HepG2 (cell line): Measurements from ENCODE around the gene FBXO24. TPM values are rescaled to one million over a fixed set of nuclear protein-coding genes. Genes with fewer than 3 reads are reported as not detected.

ENCODE experiments used
- ATRX ChIP-seq: sonication (generic); formaldehyde crosslinking; IDR thresholded peaks from 2 replicates; pipeline ENCODE4 v1.4.0; 2020; ENCODE audit warnings: missing genetic modification reagents, borderline replicate concordance
- BRF2 ChIP-seq: sonication (generic); formaldehyde crosslinking; IDR thresholded peaks from 2 replicates; pipeline ENCODE4 v1.8.1; 2022; ENCODE audit warnings: mild to moderate bottlenecking, missing genetic modification reagents
- CBFB ChIP-seq: sonication (generic); formaldehyde crosslinking; IDR thresholded peaks from 2 replicates; pipeline ENCODE4 v1.4.0; 2020; ENCODE audit warnings: missing genetic modification reagents
- ELF4 ChIP-seq: sonication (generic); formaldehyde crosslinking; IDR thresholded peaks from 2 replicates; pipeline ENCODE4 v1.5.0; 2020; ENCODE audit warnings: missing genetic modification reagents, mild to moderate bottlenecking, moderate library complexity, borderline replicate concordance
- KDM5A ChIP-seq: fragments of 200-600 bp; sonication (generic); IDR thresholded peaks from 2 replicates; pipeline ENCODE4 v1.7.0; 2018; ENCODE audit warnings: antibody characterized with exemption, mild to moderate bottlenecking, low read length, borderline replicate concordance
- PHB2 ChIP-seq: fragments of 450-650 bp; IDR thresholded peaks from 2 replicates; pipeline ENCODE4 v1.6.1; 2018; ENCODE audit not compliant: partially characterized antibody
- PRDM10 ChIP-seq: sonication (generic); formaldehyde crosslinking; IDR thresholded peaks from 2 replicates; pipeline ENCODE4 v1.4.0; 2020; ENCODE audit warnings: low read depth, missing genetic modification reagents
- PTBP1 ChIP-seq: fragments of 200-400 bp; formaldehyde crosslinking; IDR thresholded peaks from 2 replicates; pipeline ENCODE4 v1.6.1; 2018; ENCODE audit warnings: low read length, low read depth; ENCODE audit not compliant: poor library complexity, severe bottlenecking
- RELA ChIP-seq: sonication (generic); formaldehyde crosslinking; IDR thresholded peaks from 2 replicates; pipeline ENCODE4 v1.4.0; 2020; ENCODE audit warnings: missing genetic modification reagents
- SMC3 ChIP-seq: IDR thresholded peaks from 2 replicates; pipeline ENCODE4 v1.6.1; 2011; ENCODE audit warnings: low read length, improper control_type of control experiment
- THRA ChIP-seq: sonication (generic); formaldehyde crosslinking; IDR thresholded peaks from 2 replicates; pipeline ENCODE4 v1.4.0; 2020; ENCODE audit warnings: missing genetic modification reagents, borderline replicate concordance
- ZFP36 ChIP-seq: fragments of 150-350 bp; IDR thresholded peaks from 2 replicates; pipeline ENCODE4 v1.6.1; 2018; ENCODE audit warnings: borderline replicate concordance, low read length, low read depth; ENCODE audit not compliant: partially characterized antibody
- ZKSCAN8 ChIP-seq: IDR thresholded peaks from 2 replicates; pipeline ENCODE4 v1.6.1; 2016; ENCODE audit warnings: borderline replicate concordance, missing genetic modification reagents, missing compliant biosample characterization
- ZNF205 ChIP-seq: IDR thresholded peaks from 2 replicates; pipeline ENCODE4 v1.6.1; 2018; ENCODE audit warnings: missing biosample characterization, missing genetic modification reagents
- ZNF275 ChIP-seq: sonication (generic); formaldehyde crosslinking; IDR thresholded peaks from 2 replicates; pipeline ENCODE4 v1.8.0; 2022; ENCODE audit warnings: missing genetic modification reagents, mild to moderate bottlenecking, inconsistent platforms, borderline replicate concordance
- ZNF280B ChIP-seq: sonication (generic); formaldehyde crosslinking; IDR thresholded peaks from 2 replicates; pipeline ENCODE4 v1.5.0; 2020; ENCODE audit warnings: missing genetic modification reagents, mild to moderate bottlenecking, borderline replicate concordance
- ZNF282 ChIP-seq: fragments of 450-650 bp; IDR thresholded peaks from 2 replicates; pipeline ENCODE4 v1.6.1; 2018; ENCODE audit not compliant: partially characterized antibody
- ZNF335 ChIP-seq: sonication (generic); formaldehyde crosslinking; IDR thresholded peaks from 2 replicates; pipeline ENCODE4 v1.4.0; 2020; ENCODE audit warnings: missing genetic modification reagents
- ZNF672 ChIP-seq: sonication (generic); formaldehyde crosslinking; IDR thresholded peaks from 2 replicates; pipeline ENCODE4 v1.8.1; 2022; ENCODE audit warnings: missing genetic modification reagents
- ZNF850 ChIP-seq: sonication (generic); formaldehyde crosslinking; conservative IDR thresholded peaks from 2 replicates; pipeline ENCODE4 v1.9.0; 2021; ENCODE audit warnings: mild to moderate bottlenecking, missing genetic modification reagents
- polyA plus RNA-seq, 8 experiments: library from polyadenylated mRNA; depleted of rRNA in 3 of 8; stranded (reverse) in 7 of 8; unstranded in 1 of 8; fragments of >200 nt; fragmentation: Illumina TruSeq in 4 of 8; extraction: Trizol in 4 of 8; gene quantifications; 2 replicates each; pipeline versions ENCODE4 v1.2.1 to v1.2.3, GENCODE V29; 2011 to 2016; ENCODE audit warnings: low read depth in 4 of 8, missing spikeins in 1 of 8, mixed read lengths in 1 of 8; ENCODE audit not compliant: insufficient read depth in 1 of 8
- total RNA-seq, 5 experiments: library from RNA; depleted of rRNA; stranded (reverse); fragments of >200 nt; fragmentation: Illumina TruSeq; extraction: Trizol; gene quantifications; 2 replicates each; pipeline ENCODE4 v1.2.3, GENCODE V29; 2016; ENCODE audit warnings: low read depth in 1 of 5

FBXO24 gene
- total and polyA plus RNA-seq, 2 of the 13 experiments (the other 11 are each of a cell fraction or from before 2014, with no cell fraction given), result 0.20 to 0.55 TPM

- TF ChIP-seq THRA (CRISPR knock-in tag) (peak; percentile 79), ZFP36 (no peak), ZNF275 (no peak; the same call in 1 of the 2 replicates), PRDM10 (CRISPR knock-in tag) (peak; percentile 33; the same call in 1 of the 2 replicates), ZKSCAN8 (0 out of 2 replicates have a peak, but pooled peaks have one; percentile 39), ATRX (no peak), ZNF205 (CRISPR knock-in tag) (no peak), PTBP1 (no peak), KDM5A (no peak), CBFB (peak; percentile 83; the same call in 1 of the 2 replicates), ZNF672 (peak; percentile 89), ZNF280B (CRISPR knock-in tag) (peak; percentile 89), SMC3 (no peak), ZNF282 (no peak), ELF4 (CRISPR knock-in tag) (0 out of 2 replicates have a peak, but pooled peaks have one; percentile 72), RELA (CRISPR knock-in tag) (no peak), ZNF850 (no peak), ZNF335 (CRISPR knock-in tag) (peak; percentile 82), PHB2 (no peak), BRF2 (peak; percentile 87)
Measured at GRCh38 chr7:100568176-100568895, 17.8 kb upstream of the FBXO24 start (continued).
